ENCODE measurements around the gene MBD4.

GRCh38 chr3:129448186-129448895 lies 8.6 kb upstream of the MBD4 start:
- no peak for TF ChIP-seq CTCF (IDR thresholded peaks at IDR 0.05)
- no peak for TF ChIP-seq EP300 (IDR thresholded peaks at IDR 0.05)
